ENCODE data around the gene NOD2.

- TF ChIP-seq CTCF (IDR thresholded peaks at IDR 0.05) (peak in 1 of 6 experiments; percentile 32), POLR2A (IDR thresholded peaks at IDR 0.05) (no peak)
Observed at GRCh38 chr16:50685462-50686063, 7.8 kb upstream of the NOD2 start.
